HG03558 (cell line): ENCODE data around the gene RECK.
"Not testable (repeated sequence)": the region's sequence is repeated elsewhere in the genome, so short reads cannot be mapped to it uniquely, and the experiment has no call there.

Source experiments
- ATAC-seq: cut with Tn5 transposase; IDR thresholded peaks from one replicate; pipeline ENCODE4 v1.9.1; 2021; ENCODE audit warnings: moderate number of reproducible peaks; ENCODE audit not compliant: unreplicated experiment; ENCODE audit errors: extremely low read depth

Gene RECK

GRCh38 chr9:36036780-36037548 is at the start of gene RECK:
RECK (plus strand) TSS chr9:36036913; CDS start chr9:36036999, 86 bp downstream.
- no peak for ATAC-seq

GRCh38 chr9:35990155-35990554 is 46.6 kb upstream of the RECK start:
- ATAC-seq, result no peak

- not testable (repeated sequence) for ATAC-seq
Measured at GRCh38 chr9:35993136-35993535, 43.6 kb upstream of the RECK start.

- no peak for ATAC-seq
Measured at GRCh38 chr9:35993976-35994720, 42.6 kb upstream of the RECK start.

GRCh38 chr9:35994959-35995358 is 41.8 kb upstream of the RECK start:
- no peak for ATAC-seq

- ATAC-seq, result no peak
Measured at GRCh38 chr9:35996358-35996970, 40.2 kb upstream of the RECK start.

GRCh38 chr9:35997016-35997415 is 39.7 kb upstream of the RECK start:
- ATAC-seq, result not testable (repeated sequence)

GRCh38 chr9:35998333-35998732 is 38.4 kb upstream of the RECK start:
- no peak for ATAC-seq

GRCh38 chr9:36005891-36006290 is 30.8 kb upstream of the RECK start:
- ATAC-seq, result no peak

- no peak for ATAC-seq
Measured at GRCh38 chr9:36006549-36007315, 30.0 kb upstream of the RECK start.

GRCh38 chr9:36007316-36007708 is 29.4 kb upstream of the RECK start:
- ATAC-seq, result no peak

GRCh38 chr9:36007852-36008251 is 28.9 kb upstream of the RECK start:
- ATAC-seq, result no peak

GRCh38 chr9:36008774-36009300 is 27.9 kb upstream of the RECK start:
- no peak for ATAC-seq

GRCh38 chr9:36011379-36011778 is 25.3 kb upstream of the RECK start:
- no peak for ATAC-seq

GRCh38 chr9:36017278-36017677 is 19.4 kb upstream of the RECK start:
- ATAC-seq, result no peak

- no peak for ATAC-seq
Measured at GRCh38 chr9:36018129-36018528, 18.6 kb upstream of the RECK start.

- no peak for ATAC-seq
Measured at GRCh38 chr9:36018891-36019720, 17.6 kb upstream of the RECK start.

GRCh38 chr9:36021968-36022367 is 14.7 kb upstream of the RECK start:
- ATAC-seq, result no peak

GRCh38 chr9:36023260-36024048 is 13.3 kb upstream of the RECK start:
- no peak for ATAC-seq
